Endodermal cell (in vitro differentiated cells): ENCODE results near the gene RAD51D. TPM values are rescaled to one million over a fixed set of nuclear protein-coding genes. Genes with fewer than 3 reads are reported as not detected.

Experiments
- DNase-seq: peaks from one replicate; pipeline ENCODE4 v3.0.0-alpha.2; 2017
- H3K27ac ChIP-seq: 2 replicates; pipeline ENCODE4 v1.5.1; 2013; ENCODE audit warnings: mild to moderate bottlenecking, low read depth, low read length, moderate library complexity
- H3K27me3 ChIP-seq: 2 replicates; pipeline ENCODE4 v1.6.1; 2013; ENCODE audit warnings: mild to moderate bottlenecking, low read length, moderate library complexity; ENCODE audit not compliant: insufficient read depth, control insufficient read depth, poor library complexity, severe bottlenecking
- H3K36me3 ChIP-seq: 2 replicates; pipeline ENCODE4 v1.7.0; 2013; ENCODE audit warnings: mild to moderate bottlenecking, low read length, moderate library complexity; ENCODE audit not compliant: control insufficient read depth, insufficient read depth
- H3K4me1 ChIP-seq: one replicate; pipeline ENCODE4 v1.7.0; 2013; ENCODE audit warnings: low read length; ENCODE audit not compliant: control insufficient read depth, insufficient read depth
- H3K4me3 ChIP-seq: 2 replicates; pipeline ENCODE4 v1.5.1; 2013; ENCODE audit warnings: mild to moderate bottlenecking, low read length, moderate library complexity
- H3K9ac ChIP-seq: 2 replicates; pipeline ENCODE4 v1.6.1; 2013; ENCODE audit warnings: mild to moderate bottlenecking, low read length, moderate library complexity; ENCODE audit not compliant: poor library complexity, severe bottlenecking; ENCODE audit errors: extremely low read depth
- H3K9me3 ChIP-seq: 2 replicates; pipeline ENCODE4 v1.6.1; 2013; ENCODE audit warnings: mild to moderate bottlenecking, low read length, moderate library complexity; ENCODE audit not compliant: control insufficient read depth
- H3K27ac Mint-ChIP-seq: 2 replicates; pipeline ENCODE4 v1.8.0; 2020; ENCODE audit warnings: mixed read lengths
- H3K27me3 Mint-ChIP-seq: 2 replicates; pipeline ENCODE4 v1.8.0; 2021; ENCODE audit warnings: mild to moderate bottlenecking, mixed read lengths; ENCODE audit not compliant: insufficient read depth
- H3K36me3 Mint-ChIP-seq: 2 replicates; pipeline ENCODE4 v1.8.0; 2020; ENCODE audit warnings: low read depth, mixed read lengths
- H3K4me1 Mint-ChIP-seq: 2 replicates; pipeline ENCODE4 v1.8.0; 2020; ENCODE audit warnings: mixed read lengths
- H3K4me3 Mint-ChIP-seq: 2 replicates; pipeline ENCODE4 v1.8.0; 2020; ENCODE audit warnings: mild to moderate bottlenecking, moderate library complexity, mixed read lengths
- H3K9me3 Mint-ChIP-seq: 2 replicates; pipeline ENCODE4 v1.8.0; 2020; ENCODE audit warnings: mild to moderate bottlenecking, mixed read lengths
- WGBS, 2 experiments: methylation state at CpG; one replicate each; pipeline versions ENCODE4 v1.1.5 to v1.1.7; 2013; ENCODE audit warnings: missing lambda C conversion rate in 2 of 2, mixed read lengths in 1 of 2; ENCODE audit not compliant: insufficient coverage in 1 of 2, insufficient read length in 1 of 2; 5-methylcytosine and 5-hydroxymethylcytosine counted together
- total RNA-seq, 2 donors: library from RNA; stranded (reverse); fragmentation: NEBNext Ultra II Directional in 1 of 2; extraction: Animal tissue kit (Norgen Biotek cat#: 25700) in 1 of 2; gene quantifications; 2 replicates in 1 of 2; 3 replicates in 1 of 2; pipeline ENCODE4 v1.2.1, GENCODE V29; 2021
- TF ChIP-seq, protein P1 (sequence below): fragments of 200-600 bp; sonication (generic); conservative IDR thresholded peaks from 2 replicates; pipeline ENCODE4 v1.5.0; 2021; ENCODE audit warnings: antibody characterized with exemption, mild to moderate bottlenecking

Gene RAD51D
- total RNA-seq, 2 donors from 2014 or later, result 24.8 to 26.0 TPM

DNA sequence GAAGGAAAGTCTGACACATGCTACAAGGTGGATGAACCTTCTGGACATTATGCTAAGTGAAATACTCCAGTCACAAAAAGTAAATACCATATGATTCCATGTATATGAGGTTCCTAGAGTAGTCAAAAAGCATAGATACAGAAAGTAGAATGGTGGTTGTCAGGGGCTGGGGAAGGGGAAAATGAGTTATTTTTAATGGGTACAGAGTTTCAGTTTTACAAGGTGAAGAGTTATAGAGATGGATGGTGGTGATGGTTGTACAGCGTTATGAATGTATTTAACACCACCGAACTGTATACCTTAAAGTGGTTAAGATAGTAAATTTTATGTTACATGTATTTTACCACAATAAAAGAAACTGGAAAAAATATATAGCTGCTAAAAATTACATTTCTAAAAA lies 17.9 kb downstream of the RAD51D start:
- DNase-seq, result no peak
- WGBS, 2 experiments, result 100% methylated on average over 1 of the region's 2 CpGs; no CpG with 5 or more reads in 1 of the 2 experiments
- Mint-ChIP-seq H3K36me3 (peaks cover 63% of the 10 kb centered on the region), H3K4me3 (no peak overlapping the region), H3K4me1 (no peaks in the 10 kb centered on the region), H3K27ac (no peak overlapping the region), H3K9me3 (no peaks in the 10 kb centered on the region), H3K27me3 (no peaks in the 10 kb centered on the region)
- TF ChIP-seq, protein P1, sequence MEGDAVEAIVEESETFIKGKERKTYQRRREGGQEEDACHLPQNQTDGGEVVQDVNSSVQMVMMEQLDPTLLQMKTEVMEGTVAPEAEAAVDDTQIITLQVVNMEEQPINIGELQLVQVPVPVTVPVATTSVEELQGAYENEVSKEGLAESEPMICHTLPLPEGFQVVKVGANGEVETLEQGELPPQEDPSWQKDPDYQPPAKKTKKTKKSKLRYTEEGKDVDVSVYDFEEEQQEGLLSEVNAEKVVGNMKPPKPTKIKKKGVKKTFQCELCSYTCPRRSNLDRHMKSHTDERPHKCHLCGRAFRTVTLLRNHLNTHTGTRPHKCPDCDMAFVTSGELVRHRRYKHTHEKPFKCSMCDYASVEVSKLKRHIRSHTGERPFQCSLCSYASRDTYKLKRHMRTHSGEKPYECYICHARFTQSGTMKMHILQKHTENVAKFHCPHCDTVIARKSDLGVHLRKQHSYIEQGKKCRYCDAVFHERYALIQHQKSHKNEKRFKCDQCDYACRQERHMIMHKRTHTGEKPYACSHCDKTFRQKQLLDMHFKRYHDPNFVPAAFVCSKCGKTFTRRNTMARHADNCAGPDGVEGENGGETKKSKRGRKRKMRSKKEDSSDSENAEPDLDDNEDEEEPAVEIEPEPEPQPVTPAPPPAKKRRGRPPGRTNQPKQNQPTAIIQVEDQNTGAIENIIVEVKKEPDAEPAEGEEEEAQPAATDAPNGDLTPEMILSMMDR, result no peak
- no peak overlapping the region for H3K4me3 ChIP-seq
- H3K4me1 ChIP-seq, result no peaks in the 10 kb centered on the region
- no peaks in the 10 kb centered on the region for H3K27me3 ChIP-seq
- no peak overlapping the region for H3K9ac ChIP-seq
- H3K9me3 ChIP-seq, result no peaks in the 10 kb centered on the region
- no peak overlapping the region for H3K27ac ChIP-seq
- peaks cover 74% of the 10 kb centered on the region for H3K36me3 ChIP-seq

DNA sequence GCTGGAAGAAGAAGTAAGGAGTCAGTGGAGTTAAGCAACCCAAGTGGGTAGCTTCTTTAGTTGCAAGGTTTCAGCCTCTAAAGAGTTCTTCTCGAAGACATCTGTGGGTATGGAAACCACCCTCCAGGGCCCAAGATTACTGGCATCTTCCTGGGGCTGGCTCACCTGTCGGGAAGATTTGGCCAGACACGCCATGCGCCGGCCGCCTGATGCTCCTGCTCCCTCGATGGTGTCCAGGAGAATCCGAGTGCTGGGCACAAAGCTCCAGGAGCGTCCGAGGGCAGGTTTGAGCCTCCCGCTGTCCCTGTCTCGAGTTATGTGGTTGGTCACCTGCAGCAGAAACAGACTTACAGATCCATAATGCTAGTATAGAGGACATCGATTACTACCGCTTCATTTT lies 18.6 kb downstream of the RAD51D start:
- WGBS, 2 experiments, result 93 to 96% methylated on average over 14 of the region's 14 CpGs
- TF ChIP-seq, protein P1, result no peak

DNA sequence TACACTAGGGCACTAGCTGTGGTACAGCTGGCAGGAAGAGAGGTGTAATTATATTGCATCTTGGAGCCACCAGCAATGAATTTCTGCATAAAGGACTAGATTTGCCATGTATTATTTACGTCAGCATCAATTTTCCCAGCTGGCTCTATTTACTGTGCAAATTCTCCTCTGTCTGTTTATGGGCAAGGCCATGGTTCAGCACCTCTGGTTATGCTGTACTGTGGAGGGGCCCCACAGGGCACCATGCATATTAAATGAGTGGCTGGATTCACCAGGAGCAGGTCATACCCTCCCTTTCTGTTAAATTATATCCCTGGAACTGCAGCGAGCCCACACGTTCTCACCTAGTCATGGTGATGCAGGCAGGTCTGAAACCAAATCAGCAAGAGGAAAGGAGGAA lies 19.8 kb downstream of the RAD51D start:
- peaks cover 56% of the 10 kb centered on the region for H3K36me3 ChIP-seq
- TF ChIP-seq, protein P1, result no peak
- Mint-ChIP-seq H3K4me1 (no peaks in the 10 kb centered on the region), H3K36me3 (peaks cover 46% of the 10 kb centered on the region), H3K4me3 (no peak overlapping the region), H3K27ac (peak overlapping the region; percentile 40), H3K9me3 (no peaks in the 10 kb centered on the region), H3K27me3 (no peaks in the 10 kb centered on the region)
- H3K9me3 ChIP-seq, result no peaks in the 10 kb centered on the region
- H3K9ac ChIP-seq, result no peak overlapping the region
- no peaks in the 10 kb centered on the region for H3K27me3 ChIP-seq
- 93 to 95% methylated on average over 3 of the region's 3 CpGs for WGBS, 2 experiments
- H3K27ac ChIP-seq, result no peak overlapping the region
- no peak for DNase-seq
- no peaks in the 10 kb centered on the region for H3K4me1 ChIP-seq
- no peak overlapping the region for H3K4me3 ChIP-seq

More for the DNA sequence above, 18.6 kb downstream of the RAD51D start:
- Histone ChIP-seq H3K4me3 (no peak overlapping the region), H3K36me3 (peaks cover 67% of the 10 kb centered on the region), H3K27me3 (no peaks in the 10 kb centered on the region), H3K9me3 (no peaks in the 10 kb centered on the region), H3K27ac (no peak overlapping the region), H3K9ac (no peak overlapping the region), H3K4me1 (no peaks in the 10 kb centered on the region)
- Mint-ChIP-seq H3K27me3 (no peaks in the 10 kb centered on the region), H3K4me3 (no peak overlapping the region), H3K9me3 (no peaks in the 10 kb centered on the region), H3K36me3 (peaks cover 57% of the 10 kb centered on the region), H3K27ac (no peak overlapping the region), H3K4me1 (no peaks in the 10 kb centered on the region)
- DNase-seq, result no peak
